T-helper 17 cell (primary cell): Measurements from ENCODE around the gene DRC3. TPM values are rescaled to one million over a fixed set of nuclear protein-coding genes. Genes with fewer than 3 reads are reported as not detected.
A peak's percentile ranks its signal among the peaks of the same experiment; 100 is the strongest.

Experiments
- ATAC-seq: fragments of 150-1000 bp; cut with Tn5 transposase; 2 replicates; pipeline ENCODE4 v1.10.0; 2021; ENCODE audit warnings: mild to moderate bottlenecking, moderate library complexity
- DNase-seq, 3 donors: peaks; one replicate each; pipeline versions ENCODE4 v3.0.0 to v3.0.0-alpha.2; 2020 to 2021
- H3K9me3 ChIP-seq: one replicate; pipeline ENCODE4 v1.7.0; 2013; ENCODE audit warnings: low read length, mild to moderate bottlenecking; ENCODE audit not compliant: control insufficient read depth, poor library complexity, severe bottlenecking
- H3K27ac Mint-ChIP-seq: one replicate; pipeline ENCODE4 v1.8.0; 2022; ENCODE audit warnings: mild to moderate bottlenecking, moderate library complexity, mixed read lengths
- H3K27me3 Mint-ChIP-seq: one replicate; pipeline ENCODE4 v1.8.0; 2022; ENCODE audit warnings: mixed read lengths
- H3K36me3 Mint-ChIP-seq: one replicate; pipeline ENCODE4 v1.8.0; 2022; ENCODE audit warnings: low read depth, mixed read lengths
- H3K4me1 Mint-ChIP-seq: one replicate; pipeline ENCODE4 v1.8.0; 2022; ENCODE audit warnings: mild to moderate bottlenecking, mixed read lengths
- H3K4me3 Mint-ChIP-seq: one replicate; pipeline ENCODE4 v1.8.0; 2022; ENCODE audit warnings: mild to moderate bottlenecking, moderate library complexity, mixed read lengths
- total RNA-seq, 4 donors: library from RNA in 2 of 4; stranded (reverse) in 2 of 4; gene quantifications; one replicate each; pipeline ENCODE4 v1.2.3 and lab custom pipeline; 2022 to 2026

The DRC3 gene
- total RNA-seq, 2 donors from 2014 or later, result not detected

- ATAC-seq (no peak), DNase-seq (no peak)
- H3K4me3 Mint-ChIP-seq, result no peak overlapping the region
- no peaks in the 10 kb centered on the region for H3K9me3 ChIP-seq
- peaks cover 60% of the 10 kb centered on the region for H3K4me1 Mint-ChIP-seq
- H3K36me3 Mint-ChIP-seq, result no peaks in the 10 kb centered on the region
- H3K27me3 Mint-ChIP-seq, result no peaks in the 10 kb centered on the region
- H3K27ac Mint-ChIP-seq, result no peak overlapping the region
These were observed 8.8 kb upstream of the DRC3 start for GRCh38 chr17:17963694-17964436.

- no peaks in the 10 kb centered on the region for H3K27me3 Mint-ChIP-seq
- peak overlapping the region; percentile 88 for H3K27ac Mint-ChIP-seq
- H3K36me3 Mint-ChIP-seq, result no peaks in the 10 kb centered on the region
- DNase-seq (no peak), ATAC-seq (no peak)
- H3K9me3 ChIP-seq, result no peaks in the 10 kb centered on the region
- H3K4me3 Mint-ChIP-seq, result no peak overlapping the region
- H3K4me1 Mint-ChIP-seq, result peaks cover 56% of the 10 kb centered on the region
These were observed 8.0 kb upstream of the DRC3 start for GRCh38 chr17:17964710-17965109.

- no peaks in the 10 kb centered on the region for H3K27me3 Mint-ChIP-seq
- H3K27ac Mint-ChIP-seq, result peak overlapping the region; percentile 88
- H3K4me1 Mint-ChIP-seq, result peaks cover 53% of the 10 kb centered on the region
- DNase-seq (no peak), ATAC-seq (no peak)
- H3K36me3 Mint-ChIP-seq, result no peaks in the 10 kb centered on the region
- no peak overlapping the region for H3K4me3 Mint-ChIP-seq
- H3K9me3 ChIP-seq, result no peaks in the 10 kb centered on the region
These were observed 7.4 kb upstream of the DRC3 start for GRCh38 chr17:17965152-17965721.

GRCh38 chr17:17966399-17966798, 6.3 kb upstream of the DRC3 start:
- Mint-ChIP-seq H3K27ac (peak overlapping the region; percentile 19), H3K4me1 (peaks cover 55% of the 10 kb centered on the region), H3K36me3 (no peaks in the 10 kb centered on the region), H3K4me3 (no peak overlapping the region), H3K27me3 (no peaks in the 10 kb centered on the region)
- ATAC-seq (no peak), DNase-seq (no peak)
- no peaks in the 10 kb centered on the region for H3K9me3 ChIP-seq

- ATAC-seq, result no peak
- H3K9me3 ChIP-seq, result no peaks in the 10 kb centered on the region
- H3K27me3 Mint-ChIP-seq, result no peaks in the 10 kb centered on the region
- H3K36me3 Mint-ChIP-seq, result no peaks in the 10 kb centered on the region
- DNase-seq, result no peak
- H3K27ac Mint-ChIP-seq, result peak overlapping the region; percentile 77
- peaks cover 58% of the 10 kb centered on the region for H3K4me1 Mint-ChIP-seq
- H3K4me3 Mint-ChIP-seq, result peak overlapping the region; percentile 86
These were observed 1.8 kb upstream of the DRC3 start for GRCh38 chr17:17970699-17971430.

- peak overlapping the region; percentile 91 for H3K27ac Mint-ChIP-seq
- H3K9me3 ChIP-seq, result no peaks in the 10 kb centered on the region
- no peaks in the 10 kb centered on the region for H3K36me3 Mint-ChIP-seq
- H3K4me3 Mint-ChIP-seq, result peak overlapping the region; percentile 86
- peak in 1 of 3 donors; percentile 33 for DNase-seq
- no peak for ATAC-seq
- H3K4me1 Mint-ChIP-seq, result peaks cover 53% of the 10 kb centered on the region
- no peaks in the 10 kb centered on the region for H3K27me3 Mint-ChIP-seq
These were observed 1.1 kb upstream of the DRC3 start for GRCh38 chr17:17971431-17972125.

- no peak for ATAC-seq
- peaks cover 42% of the 10 kb centered on the region for H3K4me1 Mint-ChIP-seq
These were observed 241 bp downstream of the DRC3 start for GRCh38 chr17:17972952-17973254.

GRCh38 chr17:17975436-17975835, 2.8 kb downstream of the DRC3 start:
- Mint-ChIP-seq H3K36me3 (no peaks in the 10 kb centered on the region), H3K27ac (peak overlapping the region; percentile 19), H3K27me3 (no peaks in the 10 kb centered on the region), H3K4me3 (no peak overlapping the region), H3K4me1 (peaks cover 31% of the 10 kb centered on the region)
- no peaks in the 10 kb centered on the region for H3K9me3 ChIP-seq
- no peak for ATAC-seq
- DNase-seq, result no peak

More at GRCh38 chr17:17972952-17973254, 241 bp downstream of the DRC3 start:
- H3K9me3 ChIP-seq, result no peaks in the 10 kb centered on the region
- Mint-ChIP-seq H3K36me3 (no peaks in the 10 kb centered on the region), H3K4me3 (peak overlapping the region; percentile 98), H3K27me3 (no peaks in the 10 kb centered on the region), H3K27ac (peak overlapping the region; percentile 91)
- DNase-seq, result no peak

- ATAC-seq (no peak), DNase-seq (no peak)
- Mint-ChIP-seq H3K4me3 (no peak overlapping the region), H3K27me3 (no peaks in the 10 kb centered on the region), H3K4me1 (peaks cover 21% of the 10 kb centered on the region), H3K36me3 (no peaks in the 10 kb centered on the region), H3K27ac (no peak overlapping the region)
- no peaks in the 10 kb centered on the region for H3K9me3 ChIP-seq
These were observed 4.4 kb downstream of the DRC3 start for GRCh38 chr17:17976931-17977570.

- Mint-ChIP-seq H3K4me3 (no peak overlapping the region), H3K4me1 (peaks cover 11% of the 10 kb centered on the region), H3K36me3 (no peaks in the 10 kb centered on the region), H3K27ac (no peak overlapping the region), H3K27me3 (no peaks in the 10 kb centered on the region)
- H3K9me3 ChIP-seq, result no peaks in the 10 kb centered on the region
- DNase-seq (no peak), ATAC-seq (no peak)
These were observed 6.1 kb downstream of the DRC3 start for GRCh38 chr17:17978481-17979424.

- H3K9me3 ChIP-seq, result no peaks in the 10 kb centered on the region
- no peak overlapping the region for H3K27ac Mint-ChIP-seq
- peaks cover 8% of the 10 kb centered on the region for H3K4me1 Mint-ChIP-seq
- no peaks in the 10 kb centered on the region for H3K27me3 Mint-ChIP-seq
- DNase-seq, result no peak
- H3K36me3 Mint-ChIP-seq, result no peaks in the 10 kb centered on the region
- H3K4me3 Mint-ChIP-seq, result no peak overlapping the region
- ATAC-seq, result no peak
These were observed 7.1 kb downstream of the DRC3 start for GRCh38 chr17:17979778-17980177.

GRCh38 chr17:17981330-17981729, 8.7 kb downstream of the DRC3 start:
- H3K36me3 Mint-ChIP-seq, result no peaks in the 10 kb centered on the region
- H3K27me3 Mint-ChIP-seq, result no peaks in the 10 kb centered on the region
- no peak overlapping the region for H3K27ac Mint-ChIP-seq

More at GRCh38 chr17:17981330-17981729, 8.7 kb downstream of the DRC3 start:
- DNase-seq (no peak), ATAC-seq (no peak)
- no peaks in the 10 kb centered on the region for H3K9me3 ChIP-seq
- no peak overlapping the region for H3K4me3 Mint-ChIP-seq
- H3K4me1 Mint-ChIP-seq, result peaks cover 3% of the 10 kb centered on the region
